WTC11 (cell line): ENCODE measurements around the gene FLOT2. TPM values are rescaled to one million over a fixed set of nuclear protein-coding genes. Genes with fewer than 3 reads are reported as not detected.

Source experiments
- ATF1 ChIP-seq: sonication (generic); formaldehyde crosslinking; IDR thresholded peaks from 2 replicates; pipeline ENCODE4 v1.8.1; 2023; ENCODE audit warnings: mild to moderate bottlenecking, moderate library complexity, missing genetic modification reagents
- ELF4 ChIP-seq: sonication (generic); formaldehyde crosslinking; IDR thresholded peaks from 2 replicates; pipeline ENCODE4 v1.8.1; 2022; ENCODE audit warnings: low read depth, mild to moderate bottlenecking, moderate library complexity, missing genetic modification reagents
- EMX1 ChIP-seq: fragments of 250-450 bp; sonication (Bioruptor Pico); IDR thresholded peaks from 2 replicates; pipeline ENCODE4 v1.8.0; 2021; ENCODE audit warnings: mild to moderate bottlenecking
- ESRRA ChIP-seq: sonication (generic); formaldehyde crosslinking; IDR thresholded peaks from 2 replicates; pipeline ENCODE4 v1.8.1; 2022; ENCODE audit warnings: mild to moderate bottlenecking, missing genetic modification reagents, borderline replicate concordance
- IRF2 ChIP-seq: sonication (generic); formaldehyde crosslinking; IDR thresholded peaks from 2 replicates; pipeline ENCODE4 v1.8.0; 2022; ENCODE audit warnings: low read depth, missing genetic modification reagents, borderline replicate concordance
- NFATC4 ChIP-seq: fragments of 250-450 bp; sonication (Bioruptor Pico); IDR thresholded peaks from 2 replicates; pipeline ENCODE4 v1.9.0; 2021; ENCODE audit warnings: mild to moderate bottlenecking
- SOX15 ChIP-seq: fragments of 250-450 bp; sonication (Bioruptor Pico); IDR thresholded peaks from 2 replicates; pipeline ENCODE4 v1.9.0; 2021; ENCODE audit warnings: mild to moderate bottlenecking
- SP1 ChIP-seq: sonication (generic); formaldehyde crosslinking; conservative IDR thresholded peaks from 2 replicates; pipeline ENCODE4 v1.8.1; 2022; ENCODE audit warnings: missing genetic modification reagents
- ZNF232 ChIP-seq: sonication (generic); formaldehyde crosslinking; IDR thresholded peaks from 2 replicates; pipeline ENCODE4 v1.8.0; 2022; ENCODE audit warnings: mild to moderate bottlenecking, missing genetic modification reagents
- ZNF263 ChIP-seq: sonication (generic); formaldehyde crosslinking; IDR thresholded peaks from 2 replicates; pipeline ENCODE4 v1.8.1; 2022; ENCODE audit warnings: low read depth, mild to moderate bottlenecking, moderate library complexity, missing genetic modification reagents
- ZNF416 ChIP-seq: fragments of 250-450 bp; sonication (Bioruptor Pico); IDR thresholded peaks from 2 replicates; pipeline ENCODE4 v1.9.0; 2021; ENCODE audit warnings: mild to moderate bottlenecking, inconsistent platforms
- total RNA-seq: library from RNA; stranded (reverse); gene quantifications from 3 replicates; pipeline ENCODE4 v1.2.3, GENCODE V29; 2021
- TF ChIP-seq, protein P1 (sequence below): sonication (generic); formaldehyde crosslinking; IDR thresholded peaks from 2 replicates; pipeline ENCODE4 v1.8.1; 2023; ENCODE audit warnings: mild to moderate bottlenecking, missing genetic modification reagents, moderate library complexity
- TF ChIP-seq, protein P2 (sequence below): sonication (generic); formaldehyde crosslinking; IDR thresholded peaks from 2 replicates; pipeline ENCODE4 v1.8.1; 2023; ENCODE audit warnings: mild to moderate bottlenecking, missing genetic modification reagents, borderline replicate concordance
- TF ChIP-seq, protein P3 (sequence below): sonication (generic); formaldehyde crosslinking; IDR thresholded peaks from 2 replicates; pipeline ENCODE4 v1.8.0; 2023; ENCODE audit warnings: missing genetic modification reagents, mild to moderate bottlenecking, borderline replicate concordance
- TF ChIP-seq, protein P4 (sequence below): sonication (generic); formaldehyde crosslinking; conservative IDR thresholded peaks from 2 replicates; pipeline ENCODE4 v1.8.1; 2023; ENCODE audit warnings: mild to moderate bottlenecking, low read depth, missing genetic modification reagents, moderate library complexity
- TF ChIP-seq, protein P5 (sequence below): fragments of 250-450 bp; sonication (Bioruptor Pico); IDR thresholded peaks from 2 replicates; pipeline ENCODE4 v1.9.0; 2021; ENCODE audit warnings: moderate library complexity, mild to moderate bottlenecking, inconsistent platforms, borderline replicate concordance
- TF ChIP-seq, protein P6 (sequence below): fragments of 250-450 bp; sonication (Bioruptor Pico); IDR thresholded peaks from 2 replicates; pipeline ENCODE4 v1.9.0; 2021; ENCODE audit warnings: mild to moderate bottlenecking
- TF ChIP-seq, protein P7 (sequence below): sonication (generic); formaldehyde crosslinking; IDR thresholded peaks from 2 replicates; pipeline ENCODE4 v1.8.1; 2023; ENCODE audit warnings: mild to moderate bottlenecking, missing genetic modification reagents
- TF ChIP-seq, protein P8 (sequence below): sonication (generic); formaldehyde crosslinking; IDR thresholded peaks from 2 replicates; pipeline ENCODE4 v1.8.0; 2023; ENCODE audit warnings: mild to moderate bottlenecking, missing genetic modification reagents
- TF ChIP-seq, protein P9 (sequence below): sonication (generic); formaldehyde crosslinking; IDR thresholded peaks from 2 replicates; pipeline ENCODE4 v1.8.0; 2022; ENCODE audit warnings: mild to moderate bottlenecking, missing genetic modification reagents

FLOT2 gene
- total RNA-seq, 1 experiment from 2014 or later = 139 TPM

DNA sequence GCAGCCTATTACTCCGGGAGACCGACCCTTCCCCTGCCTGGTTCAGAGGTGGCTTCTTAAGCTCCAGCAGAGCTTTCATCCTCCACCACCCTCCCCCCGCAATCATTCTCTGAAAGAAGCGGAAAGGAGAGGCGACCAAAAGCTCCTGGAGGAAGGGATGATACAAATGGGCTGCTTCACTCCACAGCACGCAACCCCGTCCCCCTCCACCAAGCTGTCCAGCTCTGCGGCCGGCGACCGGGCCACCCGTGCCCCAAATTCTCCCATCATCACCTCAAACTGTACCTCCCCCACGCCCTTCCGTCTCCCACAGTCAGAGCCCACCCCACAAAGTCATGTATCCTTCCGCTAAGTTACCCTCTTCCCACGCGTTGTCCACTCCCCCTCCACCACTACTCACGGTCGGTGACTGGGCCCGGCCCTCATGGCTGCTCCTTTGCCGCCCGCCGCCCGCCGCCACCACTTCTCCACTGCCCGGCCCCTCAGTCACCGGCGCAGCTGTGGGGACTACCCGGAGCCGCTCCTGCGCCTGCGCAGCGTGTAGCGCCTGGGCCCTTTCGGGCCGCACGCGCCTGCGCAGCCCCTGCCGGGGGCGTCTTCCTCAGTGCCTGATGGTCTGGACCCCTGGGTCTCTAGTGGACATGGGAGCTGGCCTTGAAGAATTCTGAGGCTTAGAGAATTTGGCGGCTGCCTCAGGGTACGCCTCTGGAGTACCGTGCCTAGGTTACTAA is 55.1 kb downstream of the FLOT2 start, which contains the start of gene FAM222B (continued):
- TF ChIP-seq, protein P1, sequence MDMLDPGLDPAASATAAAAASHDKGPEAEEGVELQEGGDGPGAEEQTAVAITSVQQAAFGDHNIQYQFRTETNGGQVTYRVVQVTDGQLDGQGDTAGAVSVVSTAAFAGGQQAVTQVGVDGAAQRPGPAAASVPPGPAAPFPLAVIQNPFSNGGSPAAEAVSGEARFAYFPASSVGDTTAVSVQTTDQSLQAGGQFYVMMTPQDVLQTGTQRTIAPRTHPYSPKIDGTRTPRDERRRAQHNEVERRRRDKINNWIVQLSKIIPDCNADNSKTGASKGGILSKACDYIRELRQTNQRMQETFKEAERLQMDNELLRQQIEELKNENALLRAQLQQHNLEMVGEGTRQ (CRISPR knock-in tag) = no peak
- TF ChIP-seq SOX15 (no peak), ATF1 (CRISPR knock-in tag) (no peak), SP1 (CRISPR knock-in tag) (no peak), NFATC4 (CRISPR knock-in tag) (no peak), ZNF263 (CRISPR knock-in tag) (no peak), IRF2 (CRISPR knock-in tag) (no peak), ELF4 (CRISPR knock-in tag) (no peak), ESRRA (no peak), EMX1 (CRISPR knock-in tag) (no peak), ZNF232 (CRISPR knock-in tag) (peak; percentile 35; the same call in 1 of the 2 replicates), ZNF416 (CRISPR knock-in tag) (0 out of 2 replicates have a peak, but pooled peaks have one; percentile 35)
- TF ChIP-seq, protein P2, sequence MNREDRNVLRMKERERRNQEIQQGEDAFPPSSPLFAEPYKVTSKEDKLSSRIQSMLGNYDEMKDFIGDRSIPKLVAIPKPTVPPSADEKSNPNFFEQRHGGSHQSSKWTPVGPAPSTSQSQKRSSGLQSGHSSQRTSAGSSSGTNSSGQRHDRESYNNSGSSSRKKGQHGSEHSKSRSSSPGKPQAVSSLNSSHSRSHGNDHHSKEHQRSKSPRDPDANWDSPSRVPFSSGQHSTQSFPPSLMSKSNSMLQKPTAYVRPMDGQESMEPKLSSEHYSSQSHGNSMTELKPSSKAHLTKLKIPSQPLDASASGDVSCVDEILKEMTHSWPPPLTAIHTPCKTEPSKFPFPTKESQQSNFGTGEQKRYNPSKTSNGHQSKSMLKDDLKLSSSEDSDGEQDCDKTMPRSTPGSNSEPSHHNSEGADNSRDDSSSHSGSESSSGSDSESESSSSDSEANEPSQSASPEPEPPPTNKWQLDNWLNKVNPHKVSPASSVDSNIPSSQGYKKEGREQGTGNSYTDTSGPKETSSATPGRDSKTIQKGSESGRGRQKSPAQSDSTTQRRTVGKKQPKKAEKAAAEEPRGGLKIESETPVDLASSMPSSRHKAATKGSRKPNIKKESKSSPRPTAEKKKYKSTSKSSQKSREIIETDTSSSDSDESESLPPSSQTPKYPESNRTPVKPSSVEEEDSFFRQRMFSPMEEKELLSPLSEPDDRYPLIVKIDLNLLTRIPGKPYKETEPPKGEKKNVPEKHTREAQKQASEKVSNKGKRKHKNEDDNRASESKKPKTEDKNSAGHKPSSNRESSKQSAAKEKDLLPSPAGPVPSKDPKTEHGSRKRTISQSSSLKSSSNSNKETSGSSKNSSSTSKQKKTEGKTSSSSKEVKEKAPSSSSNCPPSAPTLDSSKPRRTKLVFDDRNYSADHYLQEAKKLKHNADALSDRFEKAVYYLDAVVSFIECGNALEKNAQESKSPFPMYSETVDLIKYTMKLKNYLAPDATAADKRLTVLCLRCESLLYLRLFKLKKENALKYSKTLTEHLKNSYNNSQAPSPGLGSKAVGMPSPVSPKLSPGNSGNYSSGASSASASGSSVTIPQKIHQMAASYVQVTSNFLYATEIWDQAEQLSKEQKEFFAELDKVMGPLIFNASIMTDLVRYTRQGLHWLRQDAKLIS (CRISPR knock-in tag) = no peak
- TF ChIP-seq, protein P3, sequence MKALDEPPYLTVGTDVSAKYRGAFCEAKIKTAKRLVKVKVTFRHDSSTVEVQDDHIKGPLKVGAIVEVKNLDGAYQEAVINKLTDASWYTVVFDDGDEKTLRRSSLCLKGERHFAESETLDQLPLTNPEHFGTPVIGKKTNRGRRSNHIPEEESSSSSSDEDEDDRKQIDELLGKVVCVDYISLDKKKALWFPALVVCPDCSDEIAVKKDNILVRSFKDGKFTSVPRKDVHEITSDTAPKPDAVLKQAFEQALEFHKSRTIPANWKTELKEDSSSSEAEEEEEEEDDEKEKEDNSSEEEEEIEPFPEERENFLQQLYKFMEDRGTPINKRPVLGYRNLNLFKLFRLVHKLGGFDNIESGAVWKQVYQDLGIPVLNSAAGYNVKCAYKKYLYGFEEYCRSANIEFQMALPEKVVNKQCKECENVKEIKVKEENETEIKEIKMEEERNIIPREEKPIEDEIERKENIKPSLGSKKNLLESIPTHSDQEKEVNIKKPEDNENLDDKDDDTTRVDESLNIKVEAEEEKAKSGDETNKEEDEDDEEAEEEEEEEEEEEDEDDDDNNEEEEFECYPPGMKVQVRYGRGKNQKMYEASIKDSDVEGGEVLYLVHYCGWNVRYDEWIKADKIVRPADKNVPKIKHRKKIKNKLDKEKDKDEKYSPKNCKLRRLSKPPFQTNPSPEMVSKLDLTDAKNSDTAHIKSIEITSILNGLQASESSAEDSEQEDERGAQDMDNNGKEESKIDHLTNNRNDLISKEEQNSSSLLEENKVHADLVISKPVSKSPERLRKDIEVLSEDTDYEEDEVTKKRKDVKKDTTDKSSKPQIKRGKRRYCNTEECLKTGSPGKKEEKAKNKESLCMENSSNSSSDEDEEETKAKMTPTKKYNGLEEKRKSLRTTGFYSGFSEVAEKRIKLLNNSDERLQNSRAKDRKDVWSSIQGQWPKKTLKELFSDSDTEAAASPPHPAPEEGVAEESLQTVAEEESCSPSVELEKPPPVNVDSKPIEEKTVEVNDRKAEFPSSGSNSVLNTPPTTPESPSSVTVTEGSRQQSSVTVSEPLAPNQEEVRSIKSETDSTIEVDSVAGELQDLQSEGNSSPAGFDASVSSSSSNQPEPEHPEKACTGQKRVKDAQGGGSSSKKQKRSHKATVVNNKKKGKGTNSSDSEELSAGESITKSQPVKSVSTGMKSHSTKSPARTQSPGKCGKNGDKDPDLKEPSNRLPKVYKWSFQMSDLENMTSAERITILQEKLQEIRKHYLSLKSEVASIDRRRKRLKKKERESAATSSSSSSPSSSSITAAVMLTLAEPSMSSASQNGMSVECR (CRISPR knock-in tag) = peak; percentile 20; the same call in 1 of the 2 replicates
- TF ChIP-seq, protein P4, sequence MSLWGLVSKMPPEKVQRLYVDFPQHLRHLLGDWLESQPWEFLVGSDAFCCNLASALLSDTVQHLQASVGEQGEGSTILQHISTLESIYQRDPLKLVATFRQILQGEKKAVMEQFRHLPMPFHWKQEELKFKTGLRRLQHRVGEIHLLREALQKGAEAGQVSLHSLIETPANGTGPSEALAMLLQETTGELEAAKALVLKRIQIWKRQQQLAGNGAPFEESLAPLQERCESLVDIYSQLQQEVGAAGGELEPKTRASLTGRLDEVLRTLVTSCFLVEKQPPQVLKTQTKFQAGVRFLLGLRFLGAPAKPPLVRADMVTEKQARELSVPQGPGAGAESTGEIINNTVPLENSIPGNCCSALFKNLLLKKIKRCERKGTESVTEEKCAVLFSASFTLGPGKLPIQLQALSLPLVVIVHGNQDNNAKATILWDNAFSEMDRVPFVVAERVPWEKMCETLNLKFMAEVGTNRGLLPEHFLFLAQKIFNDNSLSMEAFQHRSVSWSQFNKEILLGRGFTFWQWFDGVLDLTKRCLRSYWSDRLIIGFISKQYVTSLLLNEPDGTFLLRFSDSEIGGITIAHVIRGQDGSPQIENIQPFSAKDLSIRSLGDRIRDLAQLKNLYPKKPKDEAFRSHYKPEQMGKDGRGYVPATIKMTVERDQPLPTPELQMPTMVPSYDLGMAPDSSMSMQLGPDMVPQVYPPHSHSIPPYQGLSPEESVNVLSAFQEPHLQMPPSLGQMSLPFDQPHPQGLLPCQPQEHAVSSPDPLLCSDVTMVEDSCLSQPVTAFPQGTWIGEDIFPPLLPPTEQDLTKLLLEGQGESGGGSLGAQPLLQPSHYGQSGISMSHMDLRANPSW = no peak
- TF ChIP-seq, protein P5, sequence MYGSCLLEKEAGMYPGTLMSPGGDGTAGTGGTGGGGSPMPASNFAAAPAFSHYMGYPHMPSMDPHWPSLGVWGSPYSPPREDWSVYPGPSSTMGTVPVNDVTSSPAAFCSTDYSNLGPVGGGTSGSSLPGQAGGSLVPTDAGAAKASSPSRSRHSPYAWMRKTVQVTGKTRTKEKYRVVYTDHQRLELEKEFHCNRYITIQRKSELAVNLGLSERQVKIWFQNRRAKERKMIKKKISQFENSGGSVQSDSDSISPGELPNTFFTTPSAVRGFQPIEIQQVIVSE = no peak
- TF ChIP-seq, protein P6, sequence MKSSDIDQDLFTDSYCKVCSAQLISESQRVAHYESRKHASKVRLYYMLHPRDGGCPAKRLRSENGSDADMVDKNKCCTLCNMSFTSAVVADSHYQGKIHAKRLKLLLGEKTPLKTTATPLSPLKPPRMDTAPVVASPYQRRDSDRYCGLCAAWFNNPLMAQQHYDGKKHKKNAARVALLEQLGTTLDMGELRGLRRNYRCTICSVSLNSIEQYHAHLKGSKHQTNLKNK (CRISPR knock-in tag) = no peak
- TF ChIP-seq, protein P7, sequence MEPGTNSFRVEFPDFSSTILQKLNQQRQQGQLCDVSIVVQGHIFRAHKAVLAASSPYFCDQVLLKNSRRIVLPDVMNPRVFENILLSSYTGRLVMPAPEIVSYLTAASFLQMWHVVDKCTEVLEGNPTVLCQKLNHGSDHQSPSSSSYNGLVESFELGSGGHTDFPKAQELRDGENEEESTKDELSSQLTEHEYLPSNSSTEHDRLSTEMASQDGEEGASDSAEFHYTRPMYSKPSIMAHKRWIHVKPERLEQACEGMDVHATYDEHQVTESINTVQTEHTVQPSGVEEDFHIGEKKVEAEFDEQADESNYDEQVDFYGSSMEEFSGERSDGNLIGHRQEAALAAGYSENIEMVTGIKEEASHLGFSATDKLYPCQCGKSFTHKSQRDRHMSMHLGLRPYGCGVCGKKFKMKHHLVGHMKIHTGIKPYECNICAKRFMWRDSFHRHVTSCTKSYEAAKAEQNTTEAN (CRISPR knock-in tag) = no peak
- TF ChIP-seq, protein P8, sequence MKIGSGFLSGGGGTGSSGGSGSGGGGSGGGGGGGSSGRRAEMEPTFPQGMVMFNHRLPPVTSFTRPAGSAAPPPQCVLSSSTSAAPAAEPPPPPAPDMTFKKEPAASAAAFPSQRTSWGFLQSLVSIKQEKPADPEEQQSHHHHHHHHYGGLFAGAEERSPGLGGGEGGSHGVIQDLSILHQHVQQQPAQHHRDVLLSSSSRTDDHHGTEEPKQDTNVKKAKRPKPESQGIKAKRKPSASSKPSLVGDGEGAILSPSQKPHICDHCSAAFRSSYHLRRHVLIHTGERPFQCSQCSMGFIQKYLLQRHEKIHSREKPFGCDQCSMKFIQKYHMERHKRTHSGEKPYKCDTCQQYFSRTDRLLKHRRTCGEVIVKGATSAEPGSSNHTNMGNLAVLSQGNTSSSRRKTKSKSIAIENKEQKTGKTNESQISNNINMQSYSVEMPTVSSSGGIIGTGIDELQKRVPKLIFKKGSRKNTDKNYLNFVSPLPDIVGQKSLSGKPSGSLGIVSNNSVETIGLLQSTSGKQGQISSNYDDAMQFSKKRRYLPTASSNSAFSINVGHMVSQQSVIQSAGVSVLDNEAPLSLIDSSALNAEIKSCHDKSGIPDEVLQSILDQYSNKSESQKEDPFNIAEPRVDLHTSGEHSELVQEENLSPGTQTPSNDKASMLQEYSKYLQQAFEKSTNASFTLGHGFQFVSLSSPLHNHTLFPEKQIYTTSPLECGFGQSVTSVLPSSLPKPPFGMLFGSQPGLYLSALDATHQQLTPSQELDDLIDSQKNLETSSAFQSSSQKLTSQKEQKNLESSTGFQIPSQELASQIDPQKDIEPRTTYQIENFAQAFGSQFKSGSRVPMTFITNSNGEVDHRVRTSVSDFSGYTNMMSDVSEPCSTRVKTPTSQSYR (CRISPR knock-in tag) = no peak
- TF ChIP-seq, protein P9, sequence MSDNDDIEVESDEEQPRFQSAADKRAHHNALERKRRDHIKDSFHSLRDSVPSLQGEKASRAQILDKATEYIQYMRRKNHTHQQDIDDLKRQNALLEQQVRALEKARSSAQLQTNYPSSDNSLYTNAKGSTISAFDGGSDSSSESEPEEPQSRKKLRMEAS (CRISPR knock-in tag) = peak; percentile 63; the same call in 1 of the 2 replicates
